Diencephalon (tissue), 1 donor: ENCODE data around the gene RPL4. TPM values are rescaled to one million over a fixed set of nuclear protein-coding genes. Genes with fewer than 3 reads are reported as not detected.

Experiments used
- small RNA-seq: library from RNA; depleted of rRNA; stranded (forward); fragments of <200 nt; gene quantifications from one replicate; pipeline ENCODE3, GENCODE V24; 2014
- total RNA-seq: library from RNA; depleted of rRNA; stranded (reverse); fragments of >200 nt; gene quantifications from one replicate; pipeline ENCODE4 v1.2.3, GENCODE V29; 2014

Gene RPL4
- 1,047 TPM for total RNA-seq

GRCh38 chr15:66504563-66505429 lies at the start of gene RPL4, which contains the start of gene ZWILCH:
RPL4 (minus strand) TSS chr15:66504855; CDS start chr15:66504790, 65 bp downstream.
ZWILCH (plus strand) TSS chr15:66505326; CDS start chr15:66505339, 13 bp downstream.

GRCh38 chr15:66497502-66498455 lies 6.9 kb downstream of the RPL4 start, which contains the start of gene SNAPC5:
SNAPC5 (minus strand) TSS chr15:66497762; CDS start chr15:66497731, 31 bp downstream.

Small RNAs within 50 kb of the gene (small RNA-seq; reads per million reads assigned to genes)
- gene MIR4512 (not detected), gene RF01159 (not detected), gene SNORD16 (not detected), gene SNORD18A (not detected), gene SNORD18B (not detected), gene SNORD18C (not detected)

Other genes with a start within 250 kb of the RPL4 start
- gene DIS3L, start 211.3 kb downstream of the RPL4 start, total RNA-seq: 54.9 TPM
- gene TIPIN, start 148.2 kb downstream of the RPL4 start, total RNA-seq: 15.0 TPM
- 47.5 TPM for gene MAP2K1, start 117.9 kb downstream of the RPL4 start, total RNA-seq
- gene SNAPC5, start 7.1 kb downstream of the RPL4 start, total RNA-seq: 12.5 TPM
- 31.8 TPM for gene ZWILCH, start 471 bp upstream of the RPL4 start, total RNA-seq
- gene LCTL, start 61.1 kb upstream of the RPL4 start, total RNA-seq: 0.46 TPM
- gene SMAD6, start 197.4 kb upstream of the RPL4 start, total RNA-seq: 3.5 TPM